DMS 273 (cell line): ENCODE data around the gene HECW1.
"Not testable (repeated sequence)": the region's sequence is repeated elsewhere in the genome, so short reads cannot be mapped to it uniquely, and the experiment has no call there.

ENCODE experiments used
- DNase-seq: peaks from one replicate; lab custom pipeline; 2025; ENCODE audit not compliant: unreplicated experiment; lab: John Stamatoyannopoulos, UW

The HECW1 gene

DNA sequence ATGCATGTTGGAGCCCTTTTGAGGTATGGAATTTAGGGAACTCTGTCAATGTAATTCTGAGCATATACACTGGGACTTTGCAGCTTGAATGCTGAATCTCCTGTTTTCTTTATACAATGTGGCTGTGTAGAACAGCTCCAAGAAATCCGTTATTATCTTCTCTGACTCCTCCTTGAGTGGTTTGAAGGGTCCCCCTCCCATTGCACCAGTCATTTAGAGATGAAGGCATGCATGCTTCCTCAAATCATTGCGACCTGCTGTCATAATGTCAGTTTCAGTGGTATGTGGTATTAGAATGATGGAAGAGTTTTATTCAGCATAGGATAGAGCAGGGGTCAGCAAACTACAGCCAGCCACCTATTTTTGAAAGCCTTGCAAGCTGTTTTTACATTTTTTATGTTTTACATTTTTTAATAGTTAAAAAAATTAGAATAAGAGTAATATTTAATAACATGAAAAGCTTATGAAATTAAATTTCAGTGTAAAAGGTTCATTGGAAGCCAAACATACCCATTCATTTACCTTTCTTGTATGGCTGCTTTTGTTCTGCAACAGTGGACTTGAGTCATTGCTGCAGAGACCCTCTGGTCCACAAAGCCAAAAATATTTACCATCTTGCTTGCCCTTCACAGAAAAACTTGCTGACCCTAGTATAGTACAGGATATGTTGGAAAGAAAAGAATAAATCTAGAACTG is 478.6 kb downstream of the HECW1 start:
- no peak for DNase-seq

DNA sequence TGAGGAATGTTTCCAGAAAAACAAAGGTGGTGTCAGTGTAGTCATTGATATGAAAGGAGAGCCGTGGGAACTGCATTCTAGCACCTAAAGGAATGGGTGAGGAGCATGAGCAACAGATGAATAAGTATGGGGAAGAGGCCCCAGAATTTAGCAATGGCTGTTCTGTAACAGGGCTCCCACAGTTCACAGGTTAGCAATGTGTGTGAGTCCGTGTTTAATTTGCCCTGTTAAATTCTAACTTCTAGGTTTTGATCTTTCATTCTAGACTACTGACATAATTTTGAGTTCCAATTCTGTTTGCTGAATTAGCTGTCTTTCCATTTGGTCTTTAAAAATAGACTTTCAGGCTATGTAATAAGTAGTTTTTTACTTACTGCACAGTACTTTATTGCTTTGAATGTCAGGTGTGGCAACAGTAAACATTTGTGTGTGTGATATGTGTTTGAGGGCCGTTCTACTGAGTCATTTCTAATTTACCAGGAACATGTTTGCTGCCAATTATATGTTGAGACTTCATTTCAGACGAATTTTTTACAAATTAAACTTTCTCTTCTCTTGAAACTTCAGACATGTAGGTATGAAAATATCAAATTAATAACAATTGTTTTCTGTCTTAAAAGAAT is 479.2 kb downstream of the HECW1 start:
- DNase-seq, result no peak

DNA sequence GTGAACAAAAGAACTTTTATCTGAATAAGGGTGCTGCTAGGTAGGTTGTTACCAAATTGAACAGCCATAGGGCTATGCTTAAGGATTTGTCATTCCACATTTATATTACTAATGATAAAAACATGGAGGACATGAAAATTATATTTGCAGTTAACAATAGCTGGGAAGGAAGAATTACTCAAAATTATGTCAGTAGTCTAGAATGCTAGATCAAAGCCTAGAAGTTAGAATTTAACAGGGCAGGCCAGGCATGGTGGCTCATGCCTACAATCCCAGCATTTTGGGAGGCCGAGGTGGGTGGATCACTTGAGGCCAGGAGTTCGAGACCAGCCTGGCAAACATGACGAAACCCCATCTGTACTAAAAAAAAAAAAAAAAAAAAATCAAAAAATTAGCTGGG is 479.9 kb downstream of the HECW1 start:
- no peak for DNase-seq

DNA sequence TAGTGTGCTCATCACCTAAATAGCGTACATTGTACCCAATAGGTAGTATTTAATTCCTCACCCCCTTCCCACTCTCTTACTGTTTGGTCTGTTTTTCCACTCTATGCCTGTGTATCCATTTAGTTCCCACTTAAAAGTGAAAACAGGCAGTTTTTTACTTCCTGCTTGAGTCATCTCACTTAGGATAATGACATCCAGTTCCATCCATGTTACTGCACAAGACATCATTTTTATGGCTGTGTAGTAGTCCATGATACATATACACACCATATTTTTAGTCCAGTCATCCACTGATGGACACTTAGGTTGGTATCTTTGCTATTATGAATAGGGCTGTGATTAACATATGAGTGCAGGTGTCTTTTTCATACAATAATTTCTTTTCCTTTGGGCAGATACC is 480.6 kb downstream of the HECW1 start:
- DNase-seq, result no peak

DNA sequence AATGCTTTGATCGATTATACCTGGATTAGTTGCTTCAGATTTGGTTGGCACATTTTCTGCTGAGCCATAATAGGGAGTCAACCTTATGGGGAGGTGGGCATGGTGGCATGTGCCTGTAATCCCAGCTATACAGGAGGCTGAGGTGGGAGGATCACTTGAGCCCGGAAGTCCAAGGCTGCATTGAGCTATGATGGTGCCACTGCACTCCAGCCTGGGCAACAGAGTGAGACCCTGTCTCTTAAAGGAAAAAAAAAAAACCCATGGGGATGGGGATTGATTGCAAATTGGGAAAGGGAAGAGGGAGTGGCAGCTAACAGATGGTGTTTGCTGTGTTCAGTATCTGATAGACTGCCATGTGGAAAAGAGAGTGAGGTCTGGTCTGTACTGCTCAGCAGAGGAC is 481.6 kb downstream of the HECW1 start:
- DNase-seq, result peak; percentile 67

DNA sequence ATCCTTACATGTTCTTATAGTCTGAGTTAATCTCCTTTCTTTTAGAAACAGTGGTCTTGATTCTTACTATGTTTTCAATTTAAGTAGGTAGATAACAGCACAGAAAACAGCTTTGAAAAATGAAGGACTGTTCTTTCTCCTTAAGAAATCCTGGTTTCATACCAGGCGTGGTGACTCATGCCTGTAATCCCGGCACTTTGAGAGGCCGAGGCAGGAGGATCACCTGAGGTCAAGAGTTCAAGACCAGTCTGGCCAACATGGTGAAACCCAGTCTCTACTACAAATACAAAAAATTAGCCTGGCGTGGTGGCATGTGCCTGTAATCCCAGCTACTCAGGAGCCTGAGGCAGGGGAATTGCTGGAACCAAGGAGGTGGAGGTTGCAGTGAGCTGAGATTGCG is 484.0 kb downstream of the HECW1 start:
- DNase-seq, result not testable (repeated sequence)

DNA sequence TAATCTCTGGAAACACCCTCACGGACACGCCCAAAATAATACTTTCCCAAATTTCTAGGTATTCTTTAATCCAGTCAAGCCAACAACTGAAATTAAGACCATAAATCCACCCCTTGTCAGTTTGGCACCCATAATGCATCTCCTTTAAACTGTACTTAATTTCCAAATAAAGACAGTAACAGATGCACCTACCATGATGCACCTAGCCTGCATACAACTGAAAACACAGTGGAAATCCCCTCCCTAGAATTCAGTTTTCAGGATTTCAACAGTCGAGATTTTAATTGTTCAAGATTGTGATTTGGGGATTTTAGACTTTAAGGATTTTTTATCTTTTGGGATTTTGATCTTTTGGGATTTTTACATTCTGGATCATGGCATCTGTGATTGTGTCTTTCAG is 487.6 kb downstream of the HECW1 start:
- no peak for DNase-seq

DNA sequence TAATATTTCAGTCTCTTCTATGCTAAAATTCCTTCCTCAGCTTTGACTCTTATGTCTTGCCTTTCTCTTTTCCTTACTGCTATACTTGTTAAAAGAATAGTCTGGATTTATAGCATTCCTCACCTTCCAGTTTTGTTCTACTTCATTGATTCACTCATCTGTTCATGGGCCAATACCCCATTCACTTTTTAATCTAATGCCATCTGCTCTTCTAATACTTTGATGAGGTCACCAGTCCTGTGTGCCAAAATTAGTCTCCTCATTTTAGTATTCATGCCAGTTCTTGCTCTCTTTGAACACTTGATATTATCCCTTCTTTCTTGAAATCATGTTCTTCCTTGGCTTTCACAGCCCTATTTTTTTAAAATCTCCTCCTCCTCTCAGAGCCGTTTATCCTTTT is 489.8 kb downstream of the HECW1 start:
- peak; percentile 82 for DNase-seq

DNA sequence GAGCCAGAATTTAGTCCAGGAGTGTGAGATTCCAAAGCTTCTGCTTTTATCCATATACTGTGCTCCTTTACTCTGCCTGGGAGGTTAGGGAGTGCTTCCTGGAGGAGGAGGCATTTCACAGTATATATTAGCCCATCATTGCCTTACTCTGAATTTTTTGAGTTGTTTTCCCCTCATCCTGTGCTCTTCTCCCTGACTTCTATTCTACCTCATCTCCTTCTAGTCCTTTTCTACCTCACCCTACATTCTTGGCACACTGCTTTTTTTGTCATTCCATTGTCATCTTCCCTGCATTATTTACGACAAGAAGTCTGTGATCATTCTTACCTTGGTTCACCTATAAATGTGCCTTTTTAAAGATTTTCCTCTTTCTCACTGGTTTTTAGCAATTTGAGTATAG is 491.8 kb downstream of the HECW1 start:
- DNase-seq, result no peak

DNA sequence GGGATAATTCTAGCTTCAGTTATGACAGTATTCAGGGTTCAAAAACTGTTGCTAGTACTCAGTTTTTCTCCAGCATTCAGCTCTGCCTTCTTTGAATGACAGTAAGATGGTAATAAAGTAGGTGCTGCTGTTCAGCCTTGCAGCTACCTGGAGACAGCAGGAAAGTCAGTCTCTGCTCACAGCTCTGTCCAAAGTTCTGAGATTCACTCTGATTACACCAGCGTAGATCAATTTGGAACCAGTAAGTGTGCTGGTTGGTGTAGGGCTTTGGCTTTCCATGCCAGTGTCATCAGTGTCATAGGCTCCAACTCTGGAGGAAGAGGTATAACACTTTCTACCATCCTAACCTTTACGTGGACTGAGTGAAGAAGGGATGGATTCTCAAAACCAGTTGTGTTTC is 496.6 kb downstream of the HECW1 start:
- DNase-seq, result no peak

DNA sequence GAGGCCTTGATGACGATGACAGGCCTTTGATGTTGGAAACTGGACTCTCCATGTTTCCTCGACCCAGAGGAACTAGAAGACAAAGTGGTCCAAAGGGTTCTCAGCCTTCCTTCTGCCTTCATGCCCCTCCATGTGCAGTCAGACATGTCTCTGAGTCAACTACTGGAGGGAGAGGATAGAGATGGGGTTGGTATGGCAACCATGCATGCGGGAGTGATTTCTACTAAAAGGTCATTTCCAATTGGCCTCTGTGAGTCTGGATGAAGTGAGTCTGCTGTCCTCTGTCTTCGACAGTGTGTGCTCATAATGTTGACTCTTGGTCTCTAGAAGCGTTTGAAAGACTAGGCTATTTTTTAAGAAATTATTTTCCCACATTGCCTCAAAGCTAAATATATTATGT is 499.7 kb downstream of the HECW1 start:
- no peak for DNase-seq

DNA sequence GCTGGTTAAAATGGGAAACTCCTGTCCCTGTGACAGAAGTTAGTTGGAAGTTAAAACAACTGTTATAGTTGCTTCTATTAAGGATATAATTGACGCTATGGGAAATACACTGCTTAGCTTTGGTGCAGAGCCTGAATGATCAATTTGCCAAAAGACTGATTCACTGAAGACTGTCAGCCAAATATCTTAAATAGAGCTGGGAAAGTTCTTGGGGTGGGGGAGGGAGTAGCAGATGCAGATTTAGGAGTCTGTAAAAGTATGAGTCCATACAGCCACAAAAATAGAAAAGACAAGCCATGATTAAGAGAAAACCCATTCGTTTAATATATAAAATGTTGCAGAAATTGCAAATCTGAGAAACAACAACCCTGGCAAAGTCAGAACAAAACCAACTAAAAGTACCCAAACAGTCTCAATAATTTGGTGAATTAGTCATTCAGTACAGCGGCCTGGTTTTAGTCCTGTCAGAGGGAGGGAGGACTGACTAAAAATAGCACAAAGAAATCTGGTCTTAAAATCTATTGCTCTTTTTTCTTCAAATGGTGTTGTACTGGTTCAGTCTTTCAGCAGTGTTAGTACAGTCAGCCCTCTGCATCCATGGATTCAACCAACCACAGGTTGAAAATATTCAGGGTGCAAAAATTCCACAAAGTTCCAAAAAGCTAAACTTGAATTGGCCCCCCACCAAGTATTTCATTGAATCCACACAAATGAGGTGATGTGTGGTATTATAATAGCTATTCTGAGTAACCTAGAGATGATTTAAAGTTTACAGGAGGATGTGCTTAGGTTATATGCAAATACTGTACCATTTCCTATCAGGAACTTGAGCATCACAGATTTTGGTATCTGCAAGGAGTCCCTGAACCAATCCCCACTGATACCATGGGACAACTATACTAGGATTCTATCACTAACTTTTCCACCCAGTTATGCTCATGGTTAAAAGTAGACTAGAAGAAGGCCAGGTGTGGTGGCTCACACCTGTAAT is 500.4 kb downstream of the HECW1 start:
- DNase-seq, result no peak
